ENCODE data around the gene CSRP3.

DNA sequence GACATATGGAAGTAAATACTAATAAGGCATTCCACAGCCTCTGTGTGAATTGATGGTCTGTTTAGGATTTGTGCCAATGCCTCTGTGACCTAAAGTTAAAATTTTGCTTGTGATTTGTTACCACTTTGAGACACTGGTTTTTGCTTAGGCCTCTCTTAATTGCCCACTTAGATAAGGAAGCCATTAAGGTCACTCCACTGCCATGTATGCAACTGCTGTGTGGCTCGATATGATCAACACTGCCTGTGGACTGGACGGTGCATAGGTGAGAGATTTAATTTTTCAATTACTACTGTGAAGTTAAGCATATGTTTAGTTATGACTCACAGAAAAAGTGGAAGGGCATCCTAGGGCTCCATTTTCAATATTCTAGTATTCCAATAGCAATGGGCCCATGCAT, 36.9 kb downstream of the CSRP3 start:
- TF ChIP-seq, protein P1, sequence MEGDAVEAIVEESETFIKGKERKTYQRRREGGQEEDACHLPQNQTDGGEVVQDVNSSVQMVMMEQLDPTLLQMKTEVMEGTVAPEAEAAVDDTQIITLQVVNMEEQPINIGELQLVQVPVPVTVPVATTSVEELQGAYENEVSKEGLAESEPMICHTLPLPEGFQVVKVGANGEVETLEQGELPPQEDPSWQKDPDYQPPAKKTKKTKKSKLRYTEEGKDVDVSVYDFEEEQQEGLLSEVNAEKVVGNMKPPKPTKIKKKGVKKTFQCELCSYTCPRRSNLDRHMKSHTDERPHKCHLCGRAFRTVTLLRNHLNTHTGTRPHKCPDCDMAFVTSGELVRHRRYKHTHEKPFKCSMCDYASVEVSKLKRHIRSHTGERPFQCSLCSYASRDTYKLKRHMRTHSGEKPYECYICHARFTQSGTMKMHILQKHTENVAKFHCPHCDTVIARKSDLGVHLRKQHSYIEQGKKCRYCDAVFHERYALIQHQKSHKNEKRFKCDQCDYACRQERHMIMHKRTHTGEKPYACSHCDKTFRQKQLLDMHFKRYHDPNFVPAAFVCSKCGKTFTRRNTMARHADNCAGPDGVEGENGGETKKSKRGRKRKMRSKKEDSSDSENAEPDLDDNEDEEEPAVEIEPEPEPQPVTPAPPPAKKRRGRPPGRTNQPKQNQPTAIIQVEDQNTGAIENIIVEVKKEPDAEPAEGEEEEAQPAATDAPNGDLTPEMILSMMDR (IDR thresholded peaks at IDR 0.05) = no peak
- no peak for TF ChIP-seq POLR2A (IDR thresholded peaks at IDR 0.05)

Data from right lobe of liver (tissue), 4 donors.